HEK293 (cell line): Measurements from ENCODE around the gene OR2H1.

ENCODE experiments used
- CTCF ChIA-PET: fragments of 350-600 bp; formaldehyde crosslinking; extraction: SDS; loops from one replicate; lab custom pipeline; 2021; ENCODE audit warnings: antibody characterized with exemption; lab: Yijun Ruan, JAX
- POLR2A ChIA-PET: fragments of 300-600 bp; formaldehyde crosslinking; extraction: SDS; loops from one replicate; lab custom pipeline; 2020; ENCODE audit warnings: antibody characterized with exemption, inconsistent platforms; lab: Yijun Ruan, JAX
- H3K27ac ChIP-seq: fragments of 200-500 bp; sonication (Bioruptor generic); 2 replicates; pipeline ENCODE4 v1.5.1; 2014; ENCODE audit warnings: low read depth, low read length, control low read depth, inconsistent platforms; ENCODE audit errors: extremely low read depth
- H3K36me3 ChIP-seq, 2 experiments: fragments of 200-500 bp in 1 of 2; sonication (Bioruptor generic) in 1 of 2; 1 replicate in 1 of 2; 2 replicates in 1 of 2; pipeline ENCODE4 v1.5.1; 2014 to 2017; ENCODE audit warnings: inconsistent platforms in 2 of 2, low read length in 2 of 2; ENCODE audit not compliant: control insufficient read depth in 2 of 2, insufficient read depth in 1 of 2
- H3K4me1 ChIP-seq: fragments of 200-500 bp; sonication (Bioruptor generic); 2 replicates; pipeline ENCODE4 v1.5.1; 2014; ENCODE audit warnings: mild to moderate bottlenecking, low read length, inconsistent platforms; ENCODE audit not compliant: control insufficient read depth, insufficient read depth
- H3K4me3 ChIP-seq: 2 replicates; pipeline ENCODE4 v1.5.1; 2011; ENCODE audit warnings: low read depth, mild to moderate bottlenecking, control low read depth, low read length, moderate library complexity
- H3K9me3 ChIP-seq: fragments of 200-500 bp; sonication (Bioruptor generic); 2 replicates; pipeline ENCODE4 v1.5.1; 2014; ENCODE audit warnings: low read depth, low read length, inconsistent platforms; ENCODE audit not compliant: control insufficient read depth, insufficient read depth
- SETDB1 ChIP-seq: IDR thresholded peaks from one replicate; pipeline ENCODE4 v1.6.1; 2017; ENCODE audit warnings: mild to moderate bottlenecking, low read length, moderate library complexity, mixed read lengths; ENCODE audit not compliant: insufficient read length
- ZIC2 ChIP-seq: fragments of 450-650 bp; formaldehyde crosslinking; IDR thresholded peaks from 2 replicates; pipeline ENCODE4 v1.5.1; 2016; ENCODE audit warnings: missing biosample characterization, missing genetic modification characterization
- ZNF132 ChIP-seq: fragments of 450-650 bp; formaldehyde crosslinking; IDR thresholded peaks from 2 replicates; pipeline ENCODE4 v1.5.1; 2017; ENCODE audit warnings: missing biosample characterization, missing genetic modification characterization, borderline replicate concordance
- ZNF146 ChIP-seq: fragments of 450-650 bp; formaldehyde crosslinking; IDR thresholded peaks from 2 replicates; pipeline ENCODE4 v1.5.1; 2016; ENCODE audit warnings: missing biosample characterization, missing genetic modification characterization
- ZNF174 ChIP-seq: fragments of 450-650 bp; formaldehyde crosslinking; IDR thresholded peaks from 2 replicates; pipeline ENCODE4 v1.5.0; 2017; ENCODE audit warnings: missing biosample characterization, mild to moderate bottlenecking, missing genetic modification characterization
- ZNF202 ChIP-seq: fragments of 450-650 bp; formaldehyde crosslinking; IDR thresholded peaks from 2 replicates; pipeline ENCODE4 v1.5.1; 2016; ENCODE audit warnings: missing biosample characterization, missing genetic modification characterization, borderline replicate concordance
- ZNF214 ChIP-seq: fragments of 450-650 bp; formaldehyde crosslinking; IDR thresholded peaks from 2 replicates; pipeline ENCODE4 v1.5.1; 2017; ENCODE audit warnings: missing biosample characterization, mild to moderate bottlenecking, missing genetic modification characterization, borderline replicate concordance
- ZNF426 ChIP-seq: fragments of 450-650 bp; formaldehyde crosslinking; IDR thresholded peaks from 2 replicates; pipeline ENCODE4 v1.5.1; 2017; ENCODE audit warnings: missing biosample characterization, missing genetic modification characterization, mild to moderate bottlenecking, inconsistent platforms, moderate library complexity
- ZNF549 ChIP-seq: fragments of 450-650 bp; IDR thresholded peaks from 2 replicates; pipeline ENCODE4 v1.5.1; 2018; ENCODE audit warnings: missing biosample characterization, missing genetic modification characterization, mild to moderate bottlenecking, inconsistent platforms, moderate library complexity
- ZNF596 ChIP-seq: fragments of 450-650 bp; IDR thresholded peaks from 2 replicates; pipeline ENCODE4 v1.5.0; 2018; ENCODE audit warnings: missing biosample characterization, mild to moderate bottlenecking, missing genetic modification characterization, moderate library complexity
- ZNF623 ChIP-seq: fragments of 450-650 bp; formaldehyde crosslinking; IDR thresholded peaks from 2 replicates; pipeline ENCODE4 v1.5.1; 2016; ENCODE audit warnings: missing biosample characterization, missing genetic modification characterization
- ZNF701 ChIP-seq: fragments of 450-650 bp; formaldehyde crosslinking; IDR thresholded peaks from 2 replicates; pipeline ENCODE4 v1.5.1; 2016; ENCODE audit warnings: missing biosample characterization, missing genetic modification characterization
- ZNF747 ChIP-seq: fragments of 450-650 bp; formaldehyde crosslinking; IDR thresholded peaks from 2 replicates; pipeline ENCODE4 v1.5.1; 2016; ENCODE audit warnings: missing biosample characterization, missing genetic modification characterization
- ZNF76 ChIP-seq: fragments of 450-650 bp; formaldehyde crosslinking; IDR thresholded peaks from 2 replicates; pipeline ENCODE4; 2016; ENCODE audit warnings: low read depth, missing biosample characterization, missing genetic modification characterization, borderline replicate concordance
- ZNF768 ChIP-seq: fragments of 450-650 bp; formaldehyde crosslinking; IDR thresholded peaks from 2 replicates; pipeline ENCODE4 v1.5.1; 2018; ENCODE audit warnings: missing biosample characterization, mild to moderate bottlenecking, missing genetic modification characterization
- ZSCAN23 ChIP-seq: fragments of 450-650 bp; formaldehyde crosslinking; IDR thresholded peaks from 2 replicates; pipeline ENCODE4 v1.5.1; 2016; ENCODE audit warnings: missing biosample characterization, missing genetic modification characterization
- ZXDB ChIP-seq: fragments of 450-650 bp; formaldehyde crosslinking; IDR thresholded peaks from 2 replicates; pipeline ENCODE4 v1.5.1; 2016; ENCODE audit warnings: missing biosample characterization, missing genetic modification characterization
- TF ChIP-seq, protein P1 (sequence below): fragments of 450-650 bp; formaldehyde crosslinking; IDR thresholded peaks from 2 replicates; pipeline ENCODE4 v1.5.1; 2016; ENCODE audit warnings: missing biosample characterization, missing genetic modification characterization
- TF ChIP-seq, protein P2 (sequence below): fragments of 450-650 bp; formaldehyde crosslinking; IDR thresholded peaks from 2 replicates; pipeline ENCODE4 v1.5.1; 2016; ENCODE audit warnings: missing biosample characterization, missing genetic modification characterization
- TF ChIP-seq, protein P3 (sequence below): fragments of 450-650 bp; formaldehyde crosslinking; IDR thresholded peaks from 2 replicates; pipeline ENCODE4 v1.5.1; 2016; ENCODE audit warnings: missing biosample characterization, missing genetic modification characterization, borderline replicate concordance

Gene OR2H1

DNA sequence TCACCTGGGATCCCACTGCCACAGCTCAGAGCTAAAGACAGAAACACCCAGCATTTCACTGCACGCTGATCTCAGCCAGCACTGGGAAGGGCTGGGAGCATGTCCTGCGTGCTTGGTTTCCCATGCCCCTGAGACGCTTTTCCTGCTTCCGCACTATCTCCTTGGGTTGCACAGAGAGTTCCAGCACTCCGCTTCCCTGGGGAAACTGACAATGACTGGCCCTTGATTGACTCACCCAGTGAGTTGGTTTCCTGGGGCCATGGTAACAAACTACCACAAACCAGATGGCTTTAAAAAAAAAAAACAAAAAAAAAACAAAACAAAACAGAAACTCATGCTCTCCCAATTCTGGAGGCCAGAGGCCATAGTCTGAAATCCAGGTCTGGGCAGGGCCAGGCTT, 45.6 kb downstream of the OR2H1 start:
- TF ChIP-seq ZNF132 (tag by site-specific recombination), result no peak
- TF ChIP-seq, protein P1, sequence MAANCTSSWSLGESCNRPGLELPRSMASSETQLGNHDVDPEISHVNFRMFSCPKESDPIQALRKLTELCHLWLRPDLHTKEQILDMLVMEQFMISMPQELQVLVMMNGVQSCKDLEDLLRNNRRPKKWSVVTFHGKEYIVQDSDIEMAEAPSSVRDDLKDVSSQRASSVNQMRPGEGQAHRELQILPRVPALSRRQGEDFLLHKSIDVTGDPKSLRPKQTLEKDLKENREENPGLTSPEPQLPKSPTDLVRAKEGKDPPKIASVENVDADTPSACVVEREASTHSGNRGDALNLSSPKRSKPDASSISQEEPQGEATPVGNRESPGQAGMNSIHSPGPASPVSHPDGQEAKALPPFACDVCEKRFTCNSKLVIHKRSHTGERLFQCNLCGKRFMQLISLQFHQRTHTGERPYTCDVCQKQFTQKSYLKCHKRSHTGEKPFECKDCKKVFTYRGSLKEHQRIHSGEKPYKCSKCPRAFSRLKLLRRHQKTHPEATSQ, result no peak
- no peak for TF ChIP-seq ZNF146 (tag by site-specific recombination)
- no peak for TF ChIP-seq ZNF768
- no peak for TF ChIP-seq ZNF701 (tag by site-specific recombination)
- no peak for TF ChIP-seq ZNF174
- no peak for TF ChIP-seq ZNF76 (tag by site-specific recombination)
- TF ChIP-seq ZNF747 (tag by site-specific recombination), result no peak
- no peak for TF ChIP-seq ZNF202 (tag by site-specific recombination)
- TF ChIP-seq, protein P2, sequence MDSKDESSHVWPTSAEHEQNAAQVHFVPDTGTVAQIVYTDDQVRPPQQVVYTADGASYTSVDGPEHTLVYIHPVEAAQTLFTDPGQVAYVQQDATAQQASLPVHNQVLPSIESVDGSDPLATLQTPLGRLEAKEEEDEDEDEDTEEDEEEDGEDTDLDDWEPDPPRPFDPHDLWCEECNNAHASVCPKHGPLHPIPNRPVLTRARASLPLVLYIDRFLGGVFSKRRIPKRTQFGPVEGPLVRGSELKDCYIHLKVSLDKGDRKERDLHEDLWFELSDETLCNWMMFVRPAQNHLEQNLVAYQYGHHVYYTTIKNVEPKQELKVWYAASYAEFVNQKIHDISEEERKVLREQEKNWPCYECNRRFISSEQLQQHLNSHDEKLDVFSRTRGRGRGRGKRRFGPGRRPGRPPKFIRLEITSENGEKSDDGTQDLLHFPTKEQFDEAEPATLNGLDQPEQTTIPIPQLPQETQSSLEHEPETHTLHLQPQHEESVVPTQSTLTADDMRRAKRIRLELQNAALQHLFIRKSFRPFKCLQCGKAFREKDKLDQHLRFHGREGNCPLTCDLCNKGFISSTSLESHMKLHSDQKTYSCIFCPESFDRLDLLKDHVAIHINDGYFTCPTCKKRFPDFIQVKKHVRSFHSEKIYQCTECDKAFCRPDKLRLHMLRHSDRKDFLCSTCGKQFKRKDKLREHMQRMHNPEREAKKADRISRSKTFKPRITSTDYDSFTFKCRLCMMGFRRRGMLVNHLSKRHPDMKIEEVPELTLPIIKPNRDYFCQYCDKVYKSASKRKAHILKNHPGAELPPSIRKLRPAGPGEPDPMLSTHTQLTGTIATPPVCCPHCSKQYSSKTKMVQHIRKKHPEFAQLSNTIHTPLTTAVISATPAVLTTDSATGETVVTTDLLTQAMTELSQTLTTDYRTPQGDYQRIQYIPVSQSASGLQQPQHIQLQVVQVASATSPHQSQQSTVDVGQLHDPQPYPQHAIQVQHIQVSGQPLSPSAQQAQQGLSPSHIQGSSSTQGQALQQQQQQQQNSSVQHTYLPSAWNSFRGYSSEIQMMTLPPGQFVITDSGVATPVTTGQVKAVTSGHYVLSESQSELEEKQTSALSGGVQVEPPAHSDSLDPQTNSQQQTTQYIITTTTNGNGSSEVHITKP, result no peak
- no peak for TF ChIP-seq SETDB1
- TF ChIP-seq, protein P3, sequence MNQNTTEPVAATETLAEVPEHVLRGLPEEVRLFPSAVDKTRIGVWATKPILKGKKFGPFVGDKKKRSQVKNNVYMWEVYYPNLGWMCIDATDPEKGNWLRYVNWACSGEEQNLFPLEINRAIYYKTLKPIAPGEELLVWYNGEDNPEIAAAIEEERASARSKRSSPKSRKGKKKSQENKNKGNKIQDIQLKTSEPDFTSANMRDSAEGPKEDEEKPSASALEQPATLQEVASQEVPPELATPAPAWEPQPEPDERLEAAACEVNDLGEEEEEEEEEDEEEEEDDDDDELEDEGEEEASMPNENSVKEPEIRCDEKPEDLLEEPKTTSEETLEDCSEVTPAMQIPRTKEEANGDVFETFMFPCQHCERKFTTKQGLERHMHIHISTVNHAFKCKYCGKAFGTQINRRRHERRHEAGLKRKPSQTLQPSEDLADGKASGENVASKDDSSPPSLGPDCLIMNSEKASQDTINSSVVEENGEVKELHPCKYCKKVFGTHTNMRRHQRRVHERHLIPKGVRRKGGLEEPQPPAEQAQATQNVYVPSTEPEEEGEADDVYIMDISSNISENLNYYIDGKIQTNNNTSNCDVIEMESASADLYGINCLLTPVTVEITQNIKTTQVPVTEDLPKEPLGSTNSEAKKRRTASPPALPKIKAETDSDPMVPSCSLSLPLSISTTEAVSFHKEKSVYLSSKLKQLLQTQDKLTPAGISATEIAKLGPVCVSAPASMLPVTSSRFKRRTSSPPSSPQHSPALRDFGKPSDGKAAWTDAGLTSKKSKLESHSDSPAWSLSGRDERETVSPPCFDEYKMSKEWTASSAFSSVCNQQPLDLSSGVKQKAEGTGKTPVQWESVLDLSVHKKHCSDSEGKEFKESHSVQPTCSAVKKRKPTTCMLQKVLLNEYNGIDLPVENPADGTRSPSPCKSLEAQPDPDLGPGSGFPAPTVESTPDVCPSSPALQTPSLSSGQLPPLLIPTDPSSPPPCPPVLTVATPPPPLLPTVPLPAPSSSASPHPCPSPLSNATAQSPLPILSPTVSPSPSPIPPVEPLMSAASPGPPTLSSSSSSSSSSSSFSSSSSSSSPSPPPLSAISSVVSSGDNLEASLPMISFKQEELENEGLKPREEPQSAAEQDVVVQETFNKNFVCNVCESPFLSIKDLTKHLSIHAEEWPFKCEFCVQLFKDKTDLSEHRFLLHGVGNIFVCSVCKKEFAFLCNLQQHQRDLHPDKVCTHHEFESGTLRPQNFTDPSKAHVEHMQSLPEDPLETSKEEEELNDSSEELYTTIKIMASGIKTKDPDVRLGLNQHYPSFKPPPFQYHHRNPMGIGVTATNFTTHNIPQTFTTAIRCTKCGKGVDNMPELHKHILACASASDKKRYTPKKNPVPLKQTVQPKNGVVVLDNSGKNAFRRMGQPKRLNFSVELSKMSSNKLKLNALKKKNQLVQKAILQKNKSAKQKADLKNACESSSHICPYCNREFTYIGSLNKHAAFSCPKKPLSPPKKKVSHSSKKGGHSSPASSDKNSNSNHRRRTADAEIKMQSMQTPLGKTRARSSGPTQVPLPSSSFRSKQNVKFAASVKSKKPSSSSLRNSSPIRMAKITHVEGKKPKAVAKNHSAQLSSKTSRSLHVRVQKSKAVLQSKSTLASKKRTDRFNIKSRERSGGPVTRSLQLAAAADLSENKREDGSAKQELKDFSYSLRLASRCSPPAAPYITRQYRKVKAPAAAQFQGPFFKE (tag by site-specific recombination), result no peak
- TF ChIP-seq ZNF426 (tag by site-specific recombination), result no peak
- TF ChIP-seq ZNF623 (tag by site-specific recombination), result no peak
- no peak for TF ChIP-seq ZNF549 (tag by site-specific recombination)
- no peak for TF ChIP-seq ZNF214
- TF ChIP-seq ZIC2 (tag by site-specific recombination), result no peak
- TF ChIP-seq ZSCAN23 (tag by site-specific recombination), result no peak
- TF ChIP-seq ZXDB (tag by site-specific recombination), result no peak
- no peak for TF ChIP-seq ZNF596 (tag by site-specific recombination)
- H3K4me1 ChIP-seq, result no peaks in the 10 kb centered on the region
- ChIA-PET CTCF (no interaction called here), POLR2A (no interaction called here)
- H3K9me3 ChIP-seq, result no peaks in the 10 kb centered on the region
- no peaks in the 10 kb centered on the region for H3K36me3 ChIP-seq
- no peak overlapping the region for H3K4me3 ChIP-seq
- no peak overlapping the region for H3K27ac ChIP-seq
